ENCODE results near the gene POR. TPM values are rescaled to one million over a fixed set of nuclear protein-coding genes. Genes with fewer than 3 reads are reported as not detected.
"Not testable (repeated sequence)": the region's sequence is repeated elsewhere in the genome, so short reads cannot be mapped to it uniquely, and the experiment has no call there.

The POR gene
- total RNA-seq, 1 experiment from 2014 or later, result 45.1 TPM

GRCh38 chr7:76022026-76022780 lies 107.2 kb downstream of the POR start:
- CTCF ChIA-PET, result interaction anchor here (0.5 to 5.7 kb wide), 7 partner anchors 14 to 502 kb away, joined by 3 to 45 read pairs (median 3); no protein-coding TSS in a partner anchor
- no peak for DNase-seq (ENCODE audit: unreplicated experiment)
- no peaks in the 10 kb centered on the region for H3K27me3 Mint-ChIP-seq (ENCODE audit: insufficient read depth, unreplicated experiment)
- intact Hi-C loops (cut with micrococcal nuclease), result no loop called here
- POLR2A ChIA-PET, result interaction anchor here (1.0 kb wide), 1 partner anchor 25 kb away, joined by 3 read pairs; the partner anchor contains the start of genes MDH2 and STYXL1
- peaks cover 51% of the 10 kb centered on the region for H3K36me3 Mint-ChIP-seq (ENCODE audit: insufficient read depth, unreplicated experiment)
- H3K9me3 Mint-ChIP-seq (ENCODE audit: unreplicated experiment), result no peaks in the 10 kb centered on the region
- no TSS peak for BruUV-seq (replicated peaks)
- no peak overlapping the region for H3K27ac Mint-ChIP-seq (ENCODE audit: low read depth, unreplicated experiment)
- H3K4me3 Mint-ChIP-seq (ENCODE audit: unreplicated experiment), result no peak overlapping the region
- H3K4me1 Mint-ChIP-seq (ENCODE audit: insufficient read depth, unreplicated experiment), result no peaks in the 10 kb centered on the region
- TF ChIP-seq, protein P1, sequence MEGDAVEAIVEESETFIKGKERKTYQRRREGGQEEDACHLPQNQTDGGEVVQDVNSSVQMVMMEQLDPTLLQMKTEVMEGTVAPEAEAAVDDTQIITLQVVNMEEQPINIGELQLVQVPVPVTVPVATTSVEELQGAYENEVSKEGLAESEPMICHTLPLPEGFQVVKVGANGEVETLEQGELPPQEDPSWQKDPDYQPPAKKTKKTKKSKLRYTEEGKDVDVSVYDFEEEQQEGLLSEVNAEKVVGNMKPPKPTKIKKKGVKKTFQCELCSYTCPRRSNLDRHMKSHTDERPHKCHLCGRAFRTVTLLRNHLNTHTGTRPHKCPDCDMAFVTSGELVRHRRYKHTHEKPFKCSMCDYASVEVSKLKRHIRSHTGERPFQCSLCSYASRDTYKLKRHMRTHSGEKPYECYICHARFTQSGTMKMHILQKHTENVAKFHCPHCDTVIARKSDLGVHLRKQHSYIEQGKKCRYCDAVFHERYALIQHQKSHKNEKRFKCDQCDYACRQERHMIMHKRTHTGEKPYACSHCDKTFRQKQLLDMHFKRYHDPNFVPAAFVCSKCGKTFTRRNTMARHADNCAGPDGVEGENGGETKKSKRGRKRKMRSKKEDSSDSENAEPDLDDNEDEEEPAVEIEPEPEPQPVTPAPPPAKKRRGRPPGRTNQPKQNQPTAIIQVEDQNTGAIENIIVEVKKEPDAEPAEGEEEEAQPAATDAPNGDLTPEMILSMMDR (IDR thresholded peaks at IDR 0.05; ENCODE audit: unreplicated experiment), result no peak

DNA sequence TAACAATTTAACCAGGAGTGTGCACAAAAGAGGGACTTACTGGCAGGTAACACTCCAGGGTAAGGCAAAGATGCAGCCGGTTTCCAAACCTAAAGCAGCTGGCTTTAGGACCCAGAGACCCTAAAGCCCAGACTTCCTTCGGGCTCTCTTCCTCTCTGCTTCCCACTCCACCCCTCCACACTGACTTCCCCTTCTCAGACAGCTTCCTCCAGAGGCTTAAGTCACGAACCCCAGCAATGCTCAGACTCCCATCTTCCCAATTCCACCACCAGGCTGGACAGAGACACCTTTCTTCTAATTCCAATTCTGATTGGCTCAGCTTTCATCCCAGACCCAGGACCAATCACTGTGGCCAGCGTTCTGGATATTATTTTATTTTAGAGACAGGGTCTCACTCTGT lies 108.0 kb downstream of the POR start:
- peaks cover 52% of the 10 kb centered on the region for H3K36me3 Mint-ChIP-seq (ENCODE audit: insufficient read depth, unreplicated experiment)
- H3K27ac Mint-ChIP-seq (ENCODE audit: low read depth, unreplicated experiment), result no peak overlapping the region
- H3K4me3 Mint-ChIP-seq (ENCODE audit: unreplicated experiment), result no peak overlapping the region
- CTCF ChIA-PET, result interaction anchor here (0.6 to 0.8 kb wide), 4 partner anchors 55 to 291 kb away, joined by 3 to 5 read pairs (median 3); no protein-coding TSS in a partner anchor
- no peaks in the 10 kb centered on the region for H3K4me1 Mint-ChIP-seq (ENCODE audit: insufficient read depth, unreplicated experiment)
- BruUV-seq (replicated peaks), result no TSS peak
- DNase-seq (ENCODE audit: unreplicated experiment), result no peak
- TF ChIP-seq, protein P1 (IDR thresholded peaks at IDR 0.05; ENCODE audit: unreplicated experiment), result no peak
- intact Hi-C loops (cut with micrococcal nuclease), result no loop called here
- no peaks in the 10 kb centered on the region for H3K27me3 Mint-ChIP-seq (ENCODE audit: insufficient read depth, unreplicated experiment)
- POLR2A ChIA-PET, result interaction anchor here (1.0 kb wide), 1 partner anchor 25 kb away, joined by 3 read pairs; the partner anchor contains the start of genes MDH2 and STYXL1
- no peaks in the 10 kb centered on the region for H3K9me3 Mint-ChIP-seq (ENCODE audit: unreplicated experiment)

- BruUV-seq (replicated peaks); H3K4me3 Mint-ChIP-seq (ENCODE audit: unreplicated experiment); intact Hi-C loops (cut with micrococcal nuclease); H3K9me3 Mint-ChIP-seq (ENCODE audit: unreplicated experiment); H3K27me3 Mint-ChIP-seq (ENCODE audit: insufficient read depth, unreplicated experiment); H3K4me1 Mint-ChIP-seq (ENCODE audit: insufficient read depth, unreplicated experiment); H3K27ac Mint-ChIP-seq (ENCODE audit: low read depth, unreplicated experiment); DNase-seq (ENCODE audit: unreplicated experiment): not testable (repeated sequence)
- ChIA-PET POLR2A (interaction anchor here (0.9 kb wide), 1 partner anchor 138 kb away, joined by 4 read pairs; no protein-coding TSS in a partner anchor), CTCF (interaction anchor here (1.6 kb wide), 1 partner anchor 9 kb away, joined by 10 read pairs; no protein-coding TSS in a partner anchor)
- H3K36me3 Mint-ChIP-seq (ENCODE audit: insufficient read depth, unreplicated experiment), result peaks cover 21% of the 10 kb centered on the region
Measured at GRCh38 chr7:76029682-76030081, 114.7 kb downstream of the POR start.

DNA sequence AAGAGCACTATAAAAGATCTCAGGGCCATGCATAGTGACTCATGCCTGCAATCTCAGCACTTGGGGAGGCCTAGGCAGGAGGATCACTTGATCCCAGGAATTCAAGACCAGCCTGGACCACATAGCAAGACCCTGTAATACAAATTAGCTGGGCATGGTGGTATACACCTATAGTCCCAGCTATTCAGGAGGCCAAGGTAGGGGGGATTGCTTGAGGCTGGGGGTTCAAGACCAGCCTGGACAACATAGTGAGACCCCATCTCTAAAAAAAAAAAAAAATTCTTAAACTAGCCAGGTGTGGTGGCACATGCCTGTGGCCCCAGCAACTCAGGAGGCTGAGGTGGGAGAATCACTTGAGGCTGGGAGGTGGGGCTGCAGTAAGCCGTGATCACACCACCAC lies 117.0 kb downstream of the POR start:
- no peak for DNase-seq (ENCODE audit: unreplicated experiment)
- Mint-ChIP-seq H3K4me3 (ENCODE audit: unreplicated experiment) (no peak overlapping the region), H3K36me3 (ENCODE audit: insufficient read depth, unreplicated experiment) (peaks cover 4% of the 10 kb centered on the region), H3K4me1 (ENCODE audit: insufficient read depth, unreplicated experiment) (no peaks in the 10 kb centered on the region), H3K27me3 (ENCODE audit: insufficient read depth, unreplicated experiment) (no peaks in the 10 kb centered on the region), H3K9me3 (ENCODE audit: unreplicated experiment) (no peaks in the 10 kb centered on the region), H3K27ac (ENCODE audit: low read depth, unreplicated experiment) (no peak overlapping the region)
- TF ChIP-seq, protein P1 (IDR thresholded peaks at IDR 0.05; ENCODE audit: unreplicated experiment), result no peak
- POLR2A ChIA-PET, result no interaction called here
- no TSS peak for BruUV-seq (replicated peaks)
- CTCF ChIA-PET, result interaction anchor here (0.6 kb wide), 1 partner anchor 10 kb away, joined by 4 read pairs; no protein-coding TSS in a partner anchor
- intact Hi-C loops (cut with micrococcal nuclease), result no loop called here

Small RNA genes within 50 kb of the gene (microRNA-seq; reads per million reads assigned to microRNA genes)
- gene MIR4651, result 0.66 reads per million

Other genes starting within 250 kb of the POR start
- gene HIP1, start 176.2 kb upstream of the POR start, total RNA-seq (2022), result 11.1 and 12.0 TPM in 2 replicates
- gene CCL26, start 142.9 kb upstream of the POR start, total RNA-seq (2022), result not detected in 2 replicates
- gene CCL24, start 101.3 kb upstream of the POR start, total RNA-seq (2022), result not detected in 2 replicates
- 36.1 and 38.6 TPM in 2 replicates for gene RHBDD2, start 36.1 kb upstream of the POR start, total RNA-seq (2022)
- gene TMEM120A, start 79.4 kb downstream of the POR start, total RNA-seq (2022), result 19.3 and 19.4 TPM in 2 replicates
- 49.3 and 79.7 TPM in 2 replicates for gene STYXL1, start 132.8 kb downstream of the POR start, total RNA-seq (2022)
- 278 and 328 TPM in 2 replicates for gene MDH2, start 133.0 kb downstream of the POR start, total RNA-seq (2022)